HEK293 (cell line): ENCODE measurements around the gene CARM1.

ENCODE experiments used
- EGR2 ChIP-seq: fragments of 450-650 bp; formaldehyde crosslinking; IDR thresholded peaks from 2 replicates; pipeline ENCODE4 v1.5.1; 2016; ENCODE audit warnings: low read depth, missing biosample characterization, missing genetic modification characterization
- GLIS1 ChIP-seq: fragments of 450-650 bp; formaldehyde crosslinking; IDR thresholded peaks from 2 replicates; pipeline ENCODE4 v1.5.1; 2016; ENCODE audit warnings: missing biosample characterization, missing genetic modification characterization
- PATZ1 ChIP-seq: fragments of 450-650 bp; formaldehyde crosslinking; IDR thresholded peaks from 2 replicates; pipeline ENCODE4 v1.5.1; 2016; ENCODE audit warnings: missing biosample characterization, missing genetic modification characterization
- PRDM6 ChIP-seq: fragments of 450-650 bp; formaldehyde crosslinking; IDR thresholded peaks from 2 replicates; pipeline ENCODE4 v1.5.1; 2017; ENCODE audit warnings: missing biosample characterization, missing genetic modification characterization
- SETDB1 ChIP-seq: IDR thresholded peaks from one replicate; pipeline ENCODE4 v1.6.1; 2017; ENCODE audit warnings: mild to moderate bottlenecking, low read length, moderate library complexity, mixed read lengths; ENCODE audit not compliant: insufficient read length
- TSHZ1 ChIP-seq: fragments of 450-650 bp; formaldehyde crosslinking; IDR thresholded peaks from 2 replicates; pipeline ENCODE4 v1.5.1; 2016; ENCODE audit warnings: missing biosample characterization, missing genetic modification characterization, borderline replicate concordance
- ZBTB17 ChIP-seq: fragments of 450-650 bp; formaldehyde crosslinking; IDR thresholded peaks from 2 replicates; pipeline ENCODE4 v1.5.1; 2016; ENCODE audit warnings: missing biosample characterization, missing genetic modification characterization
- ZBTB20 ChIP-seq: fragments of 450-650 bp; formaldehyde crosslinking; IDR thresholded peaks from 2 replicates; pipeline ENCODE4 v1.5.1; 2016; ENCODE audit warnings: missing biosample characterization, missing genetic modification characterization
- ZBTB49 ChIP-seq: fragments of 450-650 bp; formaldehyde crosslinking; IDR thresholded peaks from 2 replicates; pipeline ENCODE4 v1.5.1; 2016; ENCODE audit warnings: missing biosample characterization, missing genetic modification characterization, low read depth
- ZBTB8A ChIP-seq: fragments of 450-650 bp; formaldehyde crosslinking; IDR thresholded peaks from 2 replicates; pipeline ENCODE4 v1.5.1; 2016; ENCODE audit warnings: missing biosample characterization, missing genetic modification characterization
- ZEB2 ChIP-seq: fragments of 450-650 bp; formaldehyde crosslinking; IDR thresholded peaks from 2 replicates; pipeline ENCODE4 v1.5.1; 2016; ENCODE audit warnings: missing biosample characterization, missing genetic modification characterization
- ZNF148 ChIP-seq: fragments of 450-650 bp; formaldehyde crosslinking; IDR thresholded peaks from 2 replicates; pipeline ENCODE4 v1.5.0; 2017; ENCODE audit warnings: missing biosample characterization, missing genetic modification characterization, borderline replicate concordance
- ZNF248 ChIP-seq: fragments of 450-650 bp; formaldehyde crosslinking; IDR thresholded peaks from 2 replicates; pipeline ENCODE4 v1.5.1; 2017; ENCODE audit warnings: missing biosample characterization, missing genetic modification characterization
- ZNF274 ChIP-seq, 2 experiments: fragments of 200-500 bp in 1 of 2; fragments of 450-650 bp in 1 of 2; sonication (Bioruptor generic) in 1 of 2; formaldehyde crosslinking in 1 of 2; IDR thresholded peaks; 2 replicates each; pipeline versions ENCODE4 v1.5.1 to v1.6.1; 2014 to 2016; ENCODE audit warnings: borderline replicate concordance in 1 of 2, inconsistent platforms in 1 of 2, low read length in 1 of 2, missing biosample characterization in 1 of 2, missing genetic modification characterization in 1 of 2
- ZNF302 ChIP-seq: fragments of 450-650 bp; formaldehyde crosslinking; IDR thresholded peaks from 2 replicates; pipeline ENCODE4 v1.5.1; 2016; ENCODE audit warnings: missing biosample characterization, missing genetic modification characterization, low read depth
- ZNF398 ChIP-seq: fragments of 450-650 bp; formaldehyde crosslinking; IDR thresholded peaks from 2 replicates; pipeline ENCODE4 v1.5.1; 2017; ENCODE audit warnings: missing biosample characterization, missing genetic modification characterization
- ZNF404 ChIP-seq: fragments of 450-650 bp; formaldehyde crosslinking; IDR thresholded peaks from 2 replicates; pipeline ENCODE4 v1.5.1; 2017; ENCODE audit warnings: missing biosample characterization, missing genetic modification characterization
- ZNF585B ChIP-seq: fragments of 450-650 bp; formaldehyde crosslinking; IDR thresholded peaks from 2 replicates; pipeline ENCODE4 v1.5.1; 2016; ENCODE audit warnings: missing biosample characterization, missing genetic modification characterization
- ZNF776 ChIP-seq: fragments of 450-650 bp; formaldehyde crosslinking; IDR thresholded peaks from 2 replicates; pipeline ENCODE4 v1.5.0; 2017; ENCODE audit warnings: missing biosample characterization, missing genetic modification characterization, borderline replicate concordance
- TF ChIP-seq, protein P1 (sequence below): fragments of 450-650 bp; formaldehyde crosslinking; IDR thresholded peaks from 2 replicates; pipeline ENCODE4 v1.5.1; 2016; ENCODE audit warnings: missing biosample characterization, missing genetic modification characterization

CARM1 gene

DNA sequence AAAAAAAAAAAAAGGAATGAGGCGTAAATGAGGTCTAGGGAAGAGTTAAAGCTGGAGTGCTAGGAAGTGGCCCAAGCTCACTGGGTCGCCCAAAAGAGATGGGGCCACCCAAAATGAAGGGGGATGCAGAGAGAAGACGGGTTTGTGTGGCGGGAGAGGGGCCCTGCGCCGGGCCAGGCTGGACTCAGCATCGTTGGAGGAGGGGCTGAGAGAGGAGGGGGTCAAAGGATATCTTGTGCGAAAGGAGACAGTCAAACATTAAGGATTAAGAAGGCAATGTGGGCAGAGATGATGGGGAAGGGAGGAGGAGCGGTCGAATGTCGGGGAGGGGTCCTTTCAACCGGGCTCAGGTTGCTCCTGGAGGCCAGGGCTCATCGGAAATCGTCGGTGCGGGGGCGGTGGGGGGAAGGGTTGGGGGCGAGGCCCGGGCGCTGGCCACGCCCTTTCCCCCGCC lies 825 bp upstream of the CARM1 start (continued):
- TF ChIP-seq, protein P1, sequence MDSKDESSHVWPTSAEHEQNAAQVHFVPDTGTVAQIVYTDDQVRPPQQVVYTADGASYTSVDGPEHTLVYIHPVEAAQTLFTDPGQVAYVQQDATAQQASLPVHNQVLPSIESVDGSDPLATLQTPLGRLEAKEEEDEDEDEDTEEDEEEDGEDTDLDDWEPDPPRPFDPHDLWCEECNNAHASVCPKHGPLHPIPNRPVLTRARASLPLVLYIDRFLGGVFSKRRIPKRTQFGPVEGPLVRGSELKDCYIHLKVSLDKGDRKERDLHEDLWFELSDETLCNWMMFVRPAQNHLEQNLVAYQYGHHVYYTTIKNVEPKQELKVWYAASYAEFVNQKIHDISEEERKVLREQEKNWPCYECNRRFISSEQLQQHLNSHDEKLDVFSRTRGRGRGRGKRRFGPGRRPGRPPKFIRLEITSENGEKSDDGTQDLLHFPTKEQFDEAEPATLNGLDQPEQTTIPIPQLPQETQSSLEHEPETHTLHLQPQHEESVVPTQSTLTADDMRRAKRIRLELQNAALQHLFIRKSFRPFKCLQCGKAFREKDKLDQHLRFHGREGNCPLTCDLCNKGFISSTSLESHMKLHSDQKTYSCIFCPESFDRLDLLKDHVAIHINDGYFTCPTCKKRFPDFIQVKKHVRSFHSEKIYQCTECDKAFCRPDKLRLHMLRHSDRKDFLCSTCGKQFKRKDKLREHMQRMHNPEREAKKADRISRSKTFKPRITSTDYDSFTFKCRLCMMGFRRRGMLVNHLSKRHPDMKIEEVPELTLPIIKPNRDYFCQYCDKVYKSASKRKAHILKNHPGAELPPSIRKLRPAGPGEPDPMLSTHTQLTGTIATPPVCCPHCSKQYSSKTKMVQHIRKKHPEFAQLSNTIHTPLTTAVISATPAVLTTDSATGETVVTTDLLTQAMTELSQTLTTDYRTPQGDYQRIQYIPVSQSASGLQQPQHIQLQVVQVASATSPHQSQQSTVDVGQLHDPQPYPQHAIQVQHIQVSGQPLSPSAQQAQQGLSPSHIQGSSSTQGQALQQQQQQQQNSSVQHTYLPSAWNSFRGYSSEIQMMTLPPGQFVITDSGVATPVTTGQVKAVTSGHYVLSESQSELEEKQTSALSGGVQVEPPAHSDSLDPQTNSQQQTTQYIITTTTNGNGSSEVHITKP (tag by site-specific recombination) = peak; percentile 70
- no peak for TF ChIP-seq ZNF274 (IDR thresholded peaks at IDR 0.05; ENCODE audit: low read length)
- TF ChIP-seq ZNF274 (tag by site-specific recombination; IDR thresholded peaks at IDR 0.05; ENCODE audit: borderline replicate concordance) = no peak
- TF ChIP-seq ZNF302 = no peak
- TF ChIP-seq ZNF585B (tag by site-specific recombination) = no peak
- peak; percentile 85 for TF ChIP-seq ZEB2
- peak; percentile 85 for TF ChIP-seq EGR2 (tag by site-specific recombination)
- no peak for TF ChIP-seq ZNF404 (tag by site-specific recombination)
- TF ChIP-seq ZBTB49 (tag by site-specific recombination) = no peak
- peak; percentile 46 for TF ChIP-seq ZBTB8A (tag by site-specific recombination)
- TF ChIP-seq ZNF398 (tag by site-specific recombination) = 0 out of 2 replicates have a peak, but pooled peaks have one; percentile 15
- TF ChIP-seq ZNF148 (tag by site-specific recombination) = no peak
- no peak for TF ChIP-seq SETDB1
- peak; percentile 30; the same call in 1 of the 2 replicates for TF ChIP-seq GLIS1 (tag by site-specific recombination)
- peak; percentile 89 for TF ChIP-seq ZBTB17 (tag by site-specific recombination)
- TF ChIP-seq PRDM6 (tag by site-specific recombination) = no peak
- TF ChIP-seq ZBTB20 (tag by site-specific recombination) = peak; percentile 86
- TF ChIP-seq TSHZ1 (tag by site-specific recombination) = peak; percentile 7; the same call in 1 of the 2 replicates
- no peak for TF ChIP-seq ZNF248 (tag by site-specific recombination)
- TF ChIP-seq ZNF776 = no peak
- TF ChIP-seq PATZ1 (tag by site-specific recombination) = peak; percentile 97
